Measurements from ENCODE around the gene EBF4.
A peak's percentile ranks its signal among the peaks of the same experiment; 100 is the strongest.

The EBF4 gene

GRCh38 chr20:2657241-2657640 lies 35.3 kb upstream of the EBF4 start:
- Histone ChIP-seq H3K36me3 (peaks cover 60% of the 10 kb centered on the region), H3K9me3 (no peaks in the 10 kb centered on the region), H3K4me3 (ENCODE audit: low read depth in 1 of 2, low read length in 1 of 2) (no peak overlapping the region), H3K4me1 (ENCODE audit: control insufficient read depth in 1 of 2, insufficient read depth in 1 of 2, low read depth in 1 of 2, low read length in 1 of 2) (peaks cover 9 to 14% of the 10 kb centered on the region in 2 experiments), H3K27ac (no peak overlapping the region), H3K27me3 (no peaks in the 10 kb centered on the region)
- no peak for TF ChIP-seq CTCF (IDR thresholded peaks at IDR 0.05)

- Histone ChIP-seq H3K27ac (no peak overlapping the region), H3K9me3 (no peaks in the 10 kb centered on the region), H3K4me1 (ENCODE audit: control insufficient read depth in 1 of 2, insufficient read depth in 1 of 2, low read depth in 1 of 2, low read length in 1 of 2) (peaks cover 9 to 14% of the 10 kb centered on the region in 2 experiments), H3K36me3 (peaks cover 60% of the 10 kb centered on the region), H3K27me3 (no peaks in the 10 kb centered on the region), H3K4me3 (ENCODE audit: low read depth in 1 of 2, low read length in 1 of 2) (no peak overlapping the region)
- TF ChIP-seq CTCF (IDR thresholded peaks at IDR 0.05) = no peak
Observed at GRCh38 chr20:2657674-2658073, 34.9 kb upstream of the EBF4 start.

- H3K27me3 ChIP-seq = no peaks in the 10 kb centered on the region
- H3K9me3 ChIP-seq = no peaks in the 10 kb centered on the region
- no peak overlapping the region for H3K4me3 ChIP-seq (ENCODE audit: low read depth in 1 of 2, low read length in 1 of 2)
- H3K27ac ChIP-seq = no peak overlapping the region
- H3K4me1 ChIP-seq (ENCODE audit: control insufficient read depth in 1 of 2, insufficient read depth in 1 of 2, low read depth in 1 of 2, low read length in 1 of 2) = peaks cover 6 to 9% of the 10 kb centered on the region in 2 experiments
- TF ChIP-seq CTCF (IDR thresholded peaks at IDR 0.05) = no peak
- peaks cover 60% of the 10 kb centered on the region for H3K36me3 ChIP-seq
Observed at GRCh38 chr20:2658414-2659354, 33.9 kb upstream of the EBF4 start.

DNA sequence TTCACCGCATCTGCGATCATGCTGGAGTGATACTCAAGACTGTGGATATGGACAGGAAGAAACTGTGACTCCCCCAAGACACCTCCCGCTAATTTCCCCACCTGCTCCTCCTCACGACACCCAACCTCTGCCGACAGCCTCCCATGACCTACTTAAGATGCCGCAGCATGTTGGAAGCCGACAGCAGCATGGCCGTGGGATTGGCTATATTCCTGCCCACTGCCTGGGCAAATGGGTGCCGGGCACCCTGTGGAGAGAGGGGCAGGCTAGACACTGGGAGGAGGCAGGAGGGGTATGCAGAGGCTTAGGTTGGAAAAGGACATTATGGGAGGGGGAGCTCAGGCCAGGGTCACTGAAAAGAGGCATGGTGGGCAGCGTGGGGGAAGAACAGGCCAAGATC lies 33.0 kb upstream of the EBF4 start:
- H3K36me3 ChIP-seq = peaks cover 60% of the 10 kb centered on the region
- H3K27me3 ChIP-seq = no peaks in the 10 kb centered on the region
- no peaks in the 10 kb centered on the region for H3K9me3 ChIP-seq
- no peak overlapping the region for H3K4me3 ChIP-seq (ENCODE audit: low read depth in 1 of 2, low read length in 1 of 2)
- no peak overlapping the region for H3K27ac ChIP-seq
- H3K4me1 ChIP-seq (ENCODE audit: control insufficient read depth in 1 of 2, insufficient read depth in 1 of 2, low read depth in 1 of 2, low read length in 1 of 2) = peaks cover 8 to 9% of the 10 kb centered on the region in 2 experiments
- no peak for TF ChIP-seq CTCF (IDR thresholded peaks at IDR 0.05)

DNA sequence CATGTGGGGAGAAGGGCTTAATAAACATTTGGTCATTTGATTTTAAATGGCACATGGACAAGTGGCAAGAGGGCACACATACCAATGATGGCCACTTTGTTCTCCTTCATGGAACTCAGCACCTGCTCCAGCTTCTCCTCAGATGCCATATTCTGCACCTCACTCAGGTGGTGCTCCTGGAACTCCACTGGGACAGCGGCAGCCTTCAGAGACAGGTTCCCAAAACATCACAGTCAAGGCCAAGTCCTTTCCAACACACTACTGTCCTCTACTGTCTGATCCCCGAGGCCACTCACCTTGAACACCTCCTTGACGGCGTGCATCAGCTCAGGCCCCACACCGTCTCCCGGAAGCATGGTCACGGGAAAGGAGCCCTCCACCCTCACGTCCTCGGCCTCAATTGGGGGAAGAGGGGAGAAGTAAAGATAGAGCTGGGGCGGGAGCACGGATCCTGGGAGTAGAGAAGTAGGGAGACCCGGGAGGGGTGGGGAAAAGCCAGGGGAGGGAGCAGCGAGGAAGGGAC lies 29.2 kb upstream of the EBF4 start:
- Histone ChIP-seq H3K27ac (peak overlapping the region; percentile 91), H3K4me3 (ENCODE audit: low read depth in 1 of 2, low read length in 1 of 2) (peak overlapping the region; percentile 77 to 80), H3K4me1 (ENCODE audit: control insufficient read depth in 1 of 2, insufficient read depth in 1 of 2, low read depth in 1 of 2, low read length in 1 of 2) (peaks cover 10 to 11% of the 10 kb centered on the region in 2 experiments)

More for the DNA sequence above, 29.2 kb upstream of the EBF4 start:
- H3K9me3 ChIP-seq = no peaks in the 10 kb centered on the region
- no peak for TF ChIP-seq CTCF (IDR thresholded peaks at IDR 0.05)
- H3K36me3 ChIP-seq = peaks cover 30% of the 10 kb centered on the region
- H3K27me3 ChIP-seq = peaks cover 15% of the 10 kb centered on the region
